Effector CD4-positive, alpha-beta T cell (primary cell): ENCODE results near the gene MTERF4.
A peak's percentile ranks its signal among the peaks of the same experiment; 100 is the strongest.

Experiments
- DNase-seq: peaks from one replicate; pipeline ENCODE4 v3.0.0-alpha.2; 2020
- total RNA-seq: gene quantifications from one replicate; lab custom pipeline; 2026; lab: John Stamatoyannopoulos, UW

The MTERF4 gene
- total RNA-seq, result 81.2 reads per million, percentile 78 among the genes with 10 or more reads in this experiment

GRCh38 chr2:241102239-241102803 lies at the start of gene MTERF4:
Gene MTERF4, minus strand, starts transcription at chr2:241102287. Its CDS starts 14 bp downstream, at chr2:241102273.
- DNase-seq, result peak; percentile 83

DNA sequence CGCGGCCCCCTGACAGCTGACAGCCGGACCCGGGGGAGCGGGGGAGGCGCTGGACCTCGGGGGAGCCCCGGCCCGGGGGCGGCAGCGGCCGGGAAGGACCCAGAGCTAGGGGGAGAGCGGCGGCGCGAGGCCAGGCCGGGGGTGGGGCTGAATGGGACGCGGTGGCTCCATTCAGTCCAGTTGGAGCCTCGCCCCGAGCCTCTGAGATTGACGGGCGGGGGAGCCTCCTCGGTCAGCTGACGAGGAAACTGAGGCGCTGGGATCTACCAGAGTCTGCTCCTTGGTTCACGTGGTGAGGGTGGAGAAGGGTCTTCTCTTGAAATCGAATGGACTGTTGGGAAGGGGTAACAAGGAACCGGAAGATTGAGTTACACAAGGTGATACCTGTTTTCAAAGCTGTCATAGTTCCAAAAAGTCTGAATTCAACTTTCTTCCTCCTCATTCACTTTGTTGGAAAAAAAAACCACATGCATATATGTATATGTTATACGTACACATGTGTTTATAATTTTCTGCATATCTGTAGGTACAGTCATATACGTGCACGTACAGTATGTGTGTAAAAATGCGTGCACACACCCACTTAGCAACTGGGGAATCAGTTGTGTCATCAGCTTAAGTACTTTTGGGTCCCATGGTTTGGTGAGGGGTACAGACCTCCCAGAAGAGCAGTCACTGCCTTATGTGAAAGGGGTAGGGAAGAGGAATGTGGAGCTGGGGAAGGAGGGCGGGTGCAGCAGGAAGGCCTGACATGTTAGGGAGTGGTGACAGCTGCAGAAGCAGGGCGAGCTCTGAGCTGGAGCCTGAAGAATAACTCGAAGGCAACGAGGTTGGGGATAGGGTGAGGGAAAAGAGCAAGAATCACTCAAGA lies 48.8 kb upstream of the MTERF4 start:
- no peak for DNase-seq

- peak; percentile 96 for DNase-seq
Observed at GRCh38 chr2:241149925-241150659, 48.0 kb upstream of the MTERF4 start, which contains the start of gene PPP1R7. Gene PPP1R7, plus strand, starts transcription at chr2:241150467. Its CDS starts 29 bp downstream, at chr2:241150496.

GRCh38 chr2:241149675-241149924 lies 47.5 kb upstream of the MTERF4 start:
- no peak for DNase-seq

GRCh38 chr2:241148891-241149674 lies 47.0 kb upstream of the MTERF4 start, which contains the start of gene PASK:
Gene PASK, minus strand, starts transcription at chr2:241149472. Its CDS starts 6,440 bp downstream, at chr2:241143032.
- peak; percentile 94 for DNase-seq

DNA sequence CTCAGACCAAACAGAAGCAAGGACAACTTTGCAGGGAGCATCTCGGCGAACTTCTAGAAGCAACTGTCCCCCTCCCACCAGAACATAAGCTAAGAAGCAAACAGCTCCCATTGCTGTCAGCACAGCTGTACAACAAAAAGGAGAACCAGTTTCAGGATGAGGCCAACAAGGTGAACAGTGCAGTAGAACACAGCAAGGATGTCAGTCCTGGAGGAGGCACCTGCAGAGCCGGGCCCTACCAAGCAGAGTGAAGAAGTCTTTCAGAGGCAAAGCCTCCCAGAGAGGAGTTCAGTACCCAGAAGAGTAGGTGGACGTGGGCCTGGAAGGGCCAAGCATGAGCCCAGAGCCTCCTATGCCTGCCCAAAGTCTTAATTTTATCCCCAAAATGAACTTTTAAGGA lies 46.2 kb upstream of the MTERF4 start:
- no peak for DNase-seq

DNA sequence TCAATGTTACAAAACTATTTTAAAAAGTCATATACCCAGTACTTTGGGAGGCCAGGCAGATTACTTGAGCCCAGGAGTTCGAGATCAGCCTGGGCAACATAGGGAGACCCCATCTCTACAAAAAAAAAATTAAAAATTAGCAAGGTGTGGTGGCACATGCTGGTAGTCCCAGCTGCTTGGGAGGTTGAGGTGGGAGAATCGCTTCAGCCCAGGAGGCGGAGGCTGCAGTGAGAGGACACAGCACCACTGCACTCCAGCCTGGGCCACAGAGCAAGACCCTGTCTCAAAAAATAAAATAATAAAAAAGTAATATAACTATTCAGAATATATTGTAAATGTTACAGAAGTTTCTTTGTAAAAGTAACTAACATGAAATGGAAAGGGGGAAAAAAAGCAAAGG lies 45.2 kb upstream of the MTERF4 start:
- DNase-seq, result no peak

DNA sequence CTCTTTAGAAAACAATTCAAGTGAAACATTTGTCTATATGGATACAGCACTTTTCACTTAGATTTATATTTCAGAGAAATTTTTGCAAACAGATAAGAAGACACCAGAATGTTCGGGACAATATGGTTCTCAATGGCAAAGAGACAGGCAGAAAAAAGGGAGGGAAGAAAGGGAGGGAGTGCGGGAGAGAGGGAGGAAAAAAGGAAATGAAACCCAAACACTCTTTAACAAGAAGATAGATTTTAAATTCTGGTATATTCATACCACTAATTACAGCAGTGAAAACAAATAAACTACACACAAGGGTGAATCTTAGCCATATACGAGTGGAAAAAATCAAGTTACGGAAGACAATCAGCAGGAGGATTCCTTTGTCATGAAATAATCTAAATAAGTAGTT lies 44.2 kb upstream of the MTERF4 start:
- DNase-seq, result no peak

DNA sequence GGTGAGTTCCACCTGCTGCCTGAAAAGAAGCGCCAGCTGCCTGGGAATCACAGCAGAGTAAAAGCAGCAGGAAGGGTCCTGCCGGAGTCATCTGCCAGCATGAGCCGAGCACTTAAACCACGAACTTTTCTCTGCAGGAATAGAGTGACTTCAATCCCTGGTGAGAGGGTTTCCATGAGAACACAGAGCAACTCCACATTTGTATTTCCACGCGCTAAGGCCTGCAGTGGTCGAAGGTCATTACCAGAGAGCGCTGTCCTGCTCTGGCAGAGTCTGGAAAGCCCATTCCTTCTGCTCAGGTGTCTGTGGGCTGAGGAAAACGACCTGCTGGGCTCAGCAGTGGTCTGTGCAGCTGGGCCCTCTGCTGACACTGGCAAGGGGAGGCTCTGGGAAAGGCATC lies 40.5 kb upstream of the MTERF4 start:
- DNase-seq, result no peak

DNA sequence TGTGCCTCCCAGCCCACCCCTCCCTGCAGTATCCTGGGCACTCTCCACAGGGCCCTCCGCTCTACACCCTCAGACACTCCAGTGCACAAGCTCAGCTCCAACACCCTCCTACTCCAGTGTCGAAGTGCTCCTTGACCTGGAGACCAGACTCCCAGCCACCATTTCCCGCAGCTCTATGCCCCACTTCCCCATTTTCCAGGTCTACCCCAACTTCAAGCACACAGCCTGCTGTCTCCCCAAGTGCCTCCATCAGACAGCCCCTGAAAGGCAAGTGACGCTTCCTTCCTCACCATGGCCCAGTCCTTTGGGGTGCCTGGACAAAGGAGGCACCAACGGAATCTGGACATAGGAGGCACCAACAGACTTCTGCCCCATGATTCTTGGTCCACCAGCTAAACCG lies 40.0 kb upstream of the MTERF4 start:
- DNase-seq, result no peak

DNA sequence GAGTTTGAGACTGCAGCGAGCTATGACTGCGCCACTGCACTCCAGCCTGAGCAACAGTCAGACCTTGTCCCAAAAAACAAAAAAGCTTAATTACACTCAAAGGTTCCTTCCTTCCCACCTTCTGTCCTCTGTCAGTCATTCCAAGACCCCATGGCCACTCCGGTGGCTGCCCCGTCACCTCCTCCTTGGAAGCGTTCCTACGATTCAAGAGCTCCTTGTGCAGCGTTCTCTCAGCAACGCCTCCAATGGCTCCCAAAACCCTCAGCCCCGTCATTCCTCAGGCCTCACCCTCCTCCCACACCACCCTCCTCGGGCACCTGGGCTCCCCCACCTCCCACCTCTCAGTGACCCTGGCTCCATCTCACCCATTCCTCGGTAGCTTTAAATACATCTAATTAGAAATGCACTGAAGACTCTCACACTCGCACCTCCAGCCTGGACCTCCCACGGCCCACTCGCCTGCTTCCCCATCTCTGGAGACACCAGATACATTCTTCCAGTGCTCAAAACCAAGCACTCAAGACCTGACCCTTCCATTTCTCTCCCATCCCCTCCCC lies 39.2 kb upstream of the MTERF4 start:
- no peak for DNase-seq

DNA sequence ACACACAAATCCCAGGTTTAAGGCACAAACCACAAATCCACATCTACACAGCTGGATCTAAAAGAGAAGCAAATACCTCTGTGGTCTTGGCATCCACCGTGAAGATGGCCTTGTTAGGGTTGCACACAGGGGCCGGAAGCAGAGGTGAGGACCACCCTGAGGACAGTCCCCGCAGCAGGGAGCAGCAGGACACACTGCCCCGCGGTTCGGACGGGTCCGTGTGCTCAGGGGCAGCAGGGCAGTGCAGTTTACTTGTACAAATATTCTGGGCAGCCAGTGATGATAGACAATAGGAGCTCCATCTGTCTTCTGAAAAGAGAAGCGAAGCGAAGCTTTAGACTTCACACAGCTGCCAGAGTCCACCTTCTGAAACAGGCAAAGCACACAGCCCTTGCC lies 38.4 kb upstream of the MTERF4 start:
- no peak for DNase-seq

DNA sequence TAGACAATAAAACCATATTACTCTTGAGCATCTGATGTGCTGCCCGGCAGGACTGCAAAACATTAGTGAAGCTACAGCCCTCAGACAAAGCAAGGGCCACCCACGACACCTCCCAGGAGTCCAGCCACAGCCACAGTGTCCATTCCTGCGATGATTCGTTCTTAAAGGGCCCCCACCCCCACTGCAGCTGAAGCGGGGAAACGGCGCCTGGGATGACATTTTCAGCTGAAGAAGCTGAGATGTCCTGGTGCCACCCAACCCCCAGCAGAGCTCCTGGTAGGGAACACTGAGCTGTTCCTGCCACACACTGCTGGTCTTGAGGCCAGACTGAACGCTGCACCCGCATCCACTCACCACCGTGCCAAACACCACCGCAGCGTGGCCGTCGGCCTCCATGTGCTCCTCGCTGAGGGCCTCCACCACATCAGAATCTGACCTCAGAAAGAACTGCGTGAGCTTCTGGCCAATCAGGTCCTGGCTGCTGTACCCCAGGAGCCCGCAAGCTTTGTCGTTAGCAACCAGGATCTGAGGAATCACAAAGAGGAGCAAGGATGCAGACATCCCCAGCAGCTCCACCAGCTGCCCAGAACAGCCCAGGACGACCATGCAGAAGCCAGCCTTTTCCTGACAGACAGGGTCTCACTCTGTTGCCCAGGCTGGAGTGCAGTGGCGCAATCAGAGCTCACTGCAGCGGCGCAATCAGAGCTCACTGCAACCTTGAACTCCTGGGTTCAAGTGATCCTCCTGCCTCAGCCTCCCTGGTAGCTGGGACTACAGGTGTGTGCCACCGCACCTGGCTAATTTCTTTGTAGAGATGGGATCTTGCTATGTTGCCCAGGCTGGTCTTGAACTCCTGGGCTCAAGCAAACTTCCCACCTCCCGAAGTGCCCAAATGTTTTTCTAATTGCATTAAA lies 37.7 kb upstream of the MTERF4 start:
- DNase-seq, result no peak

DNA sequence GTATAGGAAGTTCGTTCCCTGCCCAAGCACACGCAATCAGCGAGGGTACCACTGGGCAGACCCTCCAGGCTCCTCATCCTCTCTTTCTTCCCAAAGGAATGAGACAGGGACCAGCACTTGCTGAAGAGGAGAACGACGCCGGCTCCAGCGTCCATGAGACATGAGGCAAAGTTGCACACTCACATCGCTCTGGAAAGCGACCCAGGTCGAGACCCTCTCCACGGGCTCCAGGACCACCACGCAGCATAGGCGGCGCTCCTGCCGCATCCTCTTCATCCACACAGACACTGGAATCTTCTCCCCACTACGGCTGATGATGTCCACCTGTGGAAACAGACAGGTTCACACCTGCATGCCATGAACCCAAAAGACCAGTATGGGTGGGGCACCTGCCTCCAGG lies 36.4 kb upstream of the MTERF4 start:
- DNase-seq, result no peak

DNA sequence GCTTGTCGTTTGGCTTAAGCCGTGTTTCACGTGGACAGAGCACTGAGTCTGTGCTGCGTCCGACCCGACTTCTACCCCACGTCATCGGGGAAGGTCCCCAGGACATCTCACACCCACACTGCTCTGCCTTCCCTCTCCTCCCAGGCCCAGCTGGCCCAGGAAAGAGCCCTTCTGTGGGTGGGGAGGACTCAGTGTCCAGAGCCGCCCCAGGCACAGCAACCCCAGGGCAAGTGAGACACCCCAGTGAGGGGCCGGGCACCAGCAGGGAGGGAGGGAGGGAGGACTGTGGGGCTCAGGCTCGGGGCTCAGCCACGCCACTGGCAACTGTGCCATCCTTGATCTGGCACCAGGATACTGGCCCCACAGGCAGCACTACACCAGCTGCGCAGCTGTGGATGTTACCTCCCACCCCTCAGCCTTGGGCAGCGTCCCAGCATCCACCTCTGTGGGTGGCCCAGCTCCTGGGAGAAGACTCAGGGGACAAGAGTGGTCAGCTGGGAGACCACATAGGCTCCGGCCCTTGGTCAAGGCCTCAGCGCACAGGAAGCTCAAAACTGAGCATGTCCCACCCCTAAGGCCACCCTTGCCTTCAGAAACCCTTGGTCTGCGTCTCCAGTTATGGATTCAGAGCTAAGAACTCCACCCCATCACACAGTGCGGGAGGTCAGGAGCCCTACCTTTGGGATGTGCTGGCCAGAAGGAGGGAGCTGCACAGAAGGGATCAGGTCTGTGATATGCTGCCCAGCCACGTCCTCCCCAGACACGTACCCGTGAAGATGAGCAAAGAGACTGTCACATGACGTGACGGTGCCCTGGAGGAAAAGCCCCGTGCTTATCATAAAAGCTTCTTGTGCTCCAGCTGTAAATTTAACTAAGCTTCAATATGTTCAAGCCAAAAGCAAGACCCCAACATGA lies 35.4 kb upstream of the MTERF4 start:
- no peak for DNase-seq

- no peak for DNase-seq
Observed at GRCh38 chr2:241136661-241137260, 34.7 kb upstream of the MTERF4 start.

DNA sequence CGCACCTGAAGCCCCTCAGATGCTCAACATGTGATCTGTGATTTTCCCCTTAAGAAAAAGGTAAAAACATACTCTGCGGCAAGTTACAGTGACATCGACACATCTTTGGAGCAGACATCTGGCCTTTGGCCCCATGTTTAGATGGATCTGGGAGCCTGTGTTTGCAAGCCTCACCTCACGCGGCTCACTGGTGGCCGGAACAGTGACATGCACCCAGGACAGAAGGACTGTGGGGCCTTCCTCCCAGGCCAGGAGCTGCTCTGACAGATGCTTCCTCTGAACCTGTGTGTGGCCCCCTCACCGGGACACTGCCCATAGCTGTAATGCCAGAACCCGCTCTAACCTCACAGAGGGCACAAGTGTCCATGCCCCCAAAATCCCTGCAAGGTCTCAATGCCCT lies 34.1 kb upstream of the MTERF4 start:
- no peak for DNase-seq

- no peak for DNase-seq
Observed at GRCh38 chr2:241135737-241136136, 33.6 kb upstream of the MTERF4 start.

- no peak for DNase-seq
Observed at GRCh38 chr2:241134711-241135110, 32.6 kb upstream of the MTERF4 start.

- no peak for DNase-seq
Observed at GRCh38 chr2:241133436-241133820, 31.3 kb upstream of the MTERF4 start.
